Right lobe of liver (tissue), 4 donors: Measurements from ENCODE around the gene OR1A2.

Experiments
- CTCF ChIP-seq, 4 donors: fragments of 200-600 bp in 3 of 4; fragments of 450-650 bp in 1 of 4; IDR thresholded peaks; one replicate each; pipeline versions ENCODE4 v1.5.1 to v1.8.0; 2016 to 2022; ENCODE audit warnings: antibody characterized with exemption in 4 of 4, mild to moderate bottlenecking in 2 of 4
- POLR2A ChIP-seq: fragments of 450-650 bp; IDR thresholded peaks from one replicate; pipeline ENCODE4 v1.6.1; 2017; ENCODE audit warnings: antibody characterized with exemption, mild to moderate bottlenecking
- donor health status: DM: no; HTN: no; CAD: no.
- donor health status: DM: no; HTN: no; CAD: no.
- donor health status: DM: no; HTN: yes; CAD: no.

GRCh38 chr17:3221850-3222249 lies 24.5 kb downstream of the OR1A2 start:
- TF ChIP-seq POLR2A: no peak
- TF ChIP-seq CTCF (IDR thresholded peaks at IDR 0.05): no peak
